Measurements from ENCODE around the gene MORN5.

The MORN5 gene

DNA sequence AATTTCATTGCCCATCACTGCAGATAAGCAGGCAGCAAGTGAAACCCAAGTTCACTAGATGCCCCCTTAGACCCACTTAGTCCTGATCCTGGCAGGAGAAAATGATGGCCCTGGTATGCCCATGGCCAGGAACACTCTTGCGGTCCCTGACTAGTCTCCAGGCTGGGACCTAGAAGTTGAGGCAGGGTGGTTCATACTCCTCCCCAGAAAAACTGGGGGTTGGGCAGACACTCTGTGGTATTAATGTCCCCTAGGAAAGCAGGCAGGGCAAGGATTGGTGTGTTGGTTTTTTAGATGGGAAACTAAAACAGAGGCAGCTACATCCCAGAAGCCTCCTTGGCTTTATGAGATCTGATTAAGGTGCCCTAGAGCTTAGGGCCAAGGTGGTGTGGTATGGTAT, 56.0 kb downstream of the MORN5 start:
- no peaks in the 10 kb centered on the region for H3K36me3 ChIP-seq (ENCODE audit: control insufficient read depth, insufficient read depth, low read length)
- peaks cover 5% of the 10 kb centered on the region for H3K27me3 ChIP-seq (ENCODE audit: control insufficient read depth, insufficient read depth, low read length)
- H3K9ac ChIP-seq, result no peak overlapping the region
- TF ChIP-seq, protein P1, sequence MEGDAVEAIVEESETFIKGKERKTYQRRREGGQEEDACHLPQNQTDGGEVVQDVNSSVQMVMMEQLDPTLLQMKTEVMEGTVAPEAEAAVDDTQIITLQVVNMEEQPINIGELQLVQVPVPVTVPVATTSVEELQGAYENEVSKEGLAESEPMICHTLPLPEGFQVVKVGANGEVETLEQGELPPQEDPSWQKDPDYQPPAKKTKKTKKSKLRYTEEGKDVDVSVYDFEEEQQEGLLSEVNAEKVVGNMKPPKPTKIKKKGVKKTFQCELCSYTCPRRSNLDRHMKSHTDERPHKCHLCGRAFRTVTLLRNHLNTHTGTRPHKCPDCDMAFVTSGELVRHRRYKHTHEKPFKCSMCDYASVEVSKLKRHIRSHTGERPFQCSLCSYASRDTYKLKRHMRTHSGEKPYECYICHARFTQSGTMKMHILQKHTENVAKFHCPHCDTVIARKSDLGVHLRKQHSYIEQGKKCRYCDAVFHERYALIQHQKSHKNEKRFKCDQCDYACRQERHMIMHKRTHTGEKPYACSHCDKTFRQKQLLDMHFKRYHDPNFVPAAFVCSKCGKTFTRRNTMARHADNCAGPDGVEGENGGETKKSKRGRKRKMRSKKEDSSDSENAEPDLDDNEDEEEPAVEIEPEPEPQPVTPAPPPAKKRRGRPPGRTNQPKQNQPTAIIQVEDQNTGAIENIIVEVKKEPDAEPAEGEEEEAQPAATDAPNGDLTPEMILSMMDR (IDR thresholded peaks at IDR 0.05), result no peak
- no peak overlapping the region for H2AFZ ChIP-seq
- no peaks in the 10 kb centered on the region for H3K9me3 ChIP-seq (ENCODE audit: control insufficient read depth, low read length)
- H3K4me2 ChIP-seq (ENCODE audit: low read length), result no peak overlapping the region
- no peaks in the 10 kb centered on the region for H3K79me2 ChIP-seq
- H3K4me1 ChIP-seq, result no peaks in the 10 kb centered on the region
- H3K4me3 ChIP-seq (ENCODE audit: low read depth, low read length), result no peak overlapping the region
- no peak overlapping the region for H3K27ac ChIP-seq

GRCh38 chr9:122216138-122216797, 56.6 kb downstream of the MORN5 start:
- Histone ChIP-seq H3K9me3 (ENCODE audit: control insufficient read depth, low read length) (no peaks in the 10 kb centered on the region), H3K4me1 (no peaks in the 10 kb centered on the region), H3K4me2 (ENCODE audit: low read length) (no peak overlapping the region), H2AFZ (no peak overlapping the region), H3K27ac (no peak overlapping the region), H3K4me3 (ENCODE audit: low read depth, low read length) (no peak overlapping the region), H3K27me3 (ENCODE audit: control insufficient read depth, insufficient read depth, low read length) (peaks cover 5% of the 10 kb centered on the region), H3K36me3 (ENCODE audit: control insufficient read depth, insufficient read depth, low read length) (no peaks in the 10 kb centered on the region), H3K79me2 (no peaks in the 10 kb centered on the region), H3K9ac (no peak overlapping the region)
- TF ChIP-seq, protein P1 (IDR thresholded peaks at IDR 0.05), result no peak

DNA sequence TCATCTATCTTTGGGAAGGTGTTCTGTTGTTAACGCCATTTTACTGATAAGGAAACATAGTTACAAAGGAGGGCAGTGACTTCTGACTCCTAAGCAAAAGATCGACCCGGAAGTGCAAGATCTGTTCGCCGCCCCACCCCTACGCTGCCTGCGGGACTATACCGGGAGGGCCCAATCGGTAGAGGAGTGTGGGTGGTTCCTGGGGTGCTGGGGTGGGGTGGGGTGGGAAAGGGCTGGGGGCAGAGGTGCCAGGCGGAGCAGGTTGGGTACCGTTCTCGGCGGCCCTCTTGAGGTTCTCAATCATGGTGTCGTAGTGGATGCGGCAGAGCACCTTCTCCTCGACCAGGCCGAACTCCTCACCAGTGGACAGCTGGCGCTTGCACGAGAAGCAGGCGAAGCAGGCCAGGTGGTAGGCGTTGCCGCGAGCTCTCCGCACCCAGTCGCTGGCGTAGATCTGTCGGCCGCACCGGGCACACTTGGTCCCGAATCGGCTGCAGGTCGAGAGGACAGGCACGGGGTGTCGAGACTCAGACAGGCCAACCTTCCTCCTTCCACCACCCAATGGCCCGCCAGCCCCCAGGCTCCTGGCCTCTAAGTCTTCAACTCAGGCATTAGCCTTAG, 57.2 kb downstream of the MORN5 start:
- H2AFZ ChIP-seq, result no peak overlapping the region
- H3K9ac ChIP-seq, result no peak overlapping the region
- no peaks in the 10 kb centered on the region for H3K79me2 ChIP-seq
- H3K4me1 ChIP-seq, result no peaks in the 10 kb centered on the region
- no peak overlapping the region for H3K4me3 ChIP-seq (ENCODE audit: low read depth, low read length)
- no peak overlapping the region for H3K4me2 ChIP-seq (ENCODE audit: low read length)
- H3K27ac ChIP-seq, result no peak overlapping the region
- H3K9me3 ChIP-seq (ENCODE audit: control insufficient read depth, low read length), result no peaks in the 10 kb centered on the region
- TF ChIP-seq, protein P1 (IDR thresholded peaks at IDR 0.05), result no peak
- no peaks in the 10 kb centered on the region for H3K36me3 ChIP-seq (ENCODE audit: control insufficient read depth, insufficient read depth, low read length)
- H3K27me3 ChIP-seq (ENCODE audit: control insufficient read depth, insufficient read depth, low read length), result peaks cover 5% of the 10 kb centered on the region

GRCh38 chr9:122217640-122218039, 57.9 kb downstream of the MORN5 start:
- Histone ChIP-seq H3K4me3 (ENCODE audit: low read depth, low read length) (no peak overlapping the region), H3K79me2 (no peaks in the 10 kb centered on the region), H3K9ac (no peak overlapping the region), H3K9me3 (ENCODE audit: control insufficient read depth, low read length) (no peaks in the 10 kb centered on the region), H3K4me2 (ENCODE audit: low read length) (no peak overlapping the region), H3K4me1 (no peaks in the 10 kb centered on the region), H2AFZ (no peak overlapping the region), H3K27me3 (ENCODE audit: control insufficient read depth, insufficient read depth, low read length) (peaks cover 5% of the 10 kb centered on the region), H3K27ac (no peak overlapping the region), H3K36me3 (ENCODE audit: control insufficient read depth, insufficient read depth, low read length) (no peaks in the 10 kb centered on the region)
- TF ChIP-seq, protein P1 (IDR thresholded peaks at IDR 0.05), result no peak
